NCI-H446 (cell line): ENCODE results near the gene SVEP1.
"Not testable (repeated sequence)": the region's sequence is repeated elsewhere in the genome, so short reads cannot be mapped to it uniquely, and the experiment has no call there.

ENCODE experiments used
- DNase-seq, 2 experiments: peaks; one replicate each; lab custom pipeline; 2025; lab: John Stamatoyannopoulos, UW

The SVEP1 gene

DNA sequence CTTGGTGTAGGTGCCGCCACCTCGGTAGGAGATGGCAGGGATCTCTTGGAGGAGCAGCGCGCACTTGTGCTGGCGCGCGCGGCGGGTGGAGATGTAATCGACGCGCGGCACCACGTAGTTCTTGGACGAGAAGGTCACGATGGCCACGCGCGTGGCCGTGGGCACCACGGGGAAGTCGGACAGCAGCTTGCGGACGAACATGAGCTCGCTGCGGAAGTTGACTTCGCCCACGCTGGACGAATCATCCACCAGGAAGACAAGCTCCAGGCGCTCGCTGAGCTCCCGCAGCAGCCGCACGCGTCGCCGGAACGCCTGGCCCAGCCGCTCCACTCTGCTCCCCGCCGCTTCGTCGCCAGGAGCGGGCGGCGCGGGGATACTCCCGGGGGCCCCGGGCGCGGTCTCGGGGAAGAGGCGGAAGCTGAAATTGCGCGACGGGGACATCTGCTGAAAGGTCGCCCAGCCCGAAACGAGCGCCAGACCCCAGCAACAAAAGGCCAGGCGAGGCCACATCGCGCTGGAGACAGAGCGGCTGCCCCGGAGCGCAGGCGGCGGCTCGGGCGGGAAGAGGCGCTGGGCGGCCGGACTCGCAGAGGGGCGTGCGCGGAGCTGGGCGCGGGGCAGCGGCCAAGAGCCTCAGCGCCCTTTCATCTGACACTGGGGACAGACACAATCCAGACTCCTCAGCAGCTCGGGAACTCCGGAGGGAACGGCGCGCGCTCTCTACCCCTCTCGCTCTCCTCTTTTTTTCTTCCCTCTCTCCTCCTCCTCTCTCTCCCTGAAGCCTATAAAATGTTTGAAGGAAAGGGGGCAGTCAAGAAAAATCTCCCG is at the start of gene SVEP1:
SVEP1 (minus strand) TSS at position 708 of the 828 bp plus-strand sequence; CDS start at position 510, 198 bp downstream.
- DNase-seq: no peak

GRCh38 chr9:110626101-110626829 is 46.7 kb upstream of the SVEP1 start:
- no peak for DNase-seq

DNA sequence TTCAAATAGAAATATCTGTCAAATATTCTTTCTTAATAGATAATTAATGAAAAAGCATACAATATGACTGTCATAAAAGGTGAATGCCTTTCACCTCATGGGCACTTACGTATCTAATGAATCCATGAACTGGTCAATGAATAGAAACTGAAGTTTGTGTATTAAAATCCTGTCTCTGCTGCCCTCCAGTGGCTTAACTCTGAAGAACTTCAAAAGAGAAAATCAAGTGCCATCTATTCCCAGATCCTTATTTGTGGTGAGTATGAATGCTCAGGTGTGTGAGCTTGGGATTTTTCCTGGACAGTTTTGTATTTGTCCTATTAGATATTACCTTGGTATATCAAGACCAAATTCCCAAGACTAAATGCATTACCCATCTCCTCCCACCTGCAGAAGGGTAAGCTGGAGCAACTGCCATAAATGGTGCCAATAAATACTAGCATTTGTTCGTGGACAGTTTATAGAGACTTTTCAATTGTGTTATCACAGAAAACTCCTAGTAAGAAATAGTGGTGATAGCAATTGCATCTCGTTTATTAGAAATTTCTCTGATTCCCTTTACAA is 44.0 kb upstream of the SVEP1 start:
- peak in 1 of 2 experiments; percentile 54 for DNase-seq

GRCh38 chr9:110622368-110622767 is 42.8 kb upstream of the SVEP1 start:
- DNase-seq: no peak

- peak in 1 of 2 experiments; percentile 6 for DNase-seq
These were observed 41.2 kb upstream of the SVEP1 start for GRCh38 chr9:110620726-110621125.

GRCh38 chr9:110619831-110620230 is 40.3 kb upstream of the SVEP1 start:
- DNase-seq: no peak

DNA sequence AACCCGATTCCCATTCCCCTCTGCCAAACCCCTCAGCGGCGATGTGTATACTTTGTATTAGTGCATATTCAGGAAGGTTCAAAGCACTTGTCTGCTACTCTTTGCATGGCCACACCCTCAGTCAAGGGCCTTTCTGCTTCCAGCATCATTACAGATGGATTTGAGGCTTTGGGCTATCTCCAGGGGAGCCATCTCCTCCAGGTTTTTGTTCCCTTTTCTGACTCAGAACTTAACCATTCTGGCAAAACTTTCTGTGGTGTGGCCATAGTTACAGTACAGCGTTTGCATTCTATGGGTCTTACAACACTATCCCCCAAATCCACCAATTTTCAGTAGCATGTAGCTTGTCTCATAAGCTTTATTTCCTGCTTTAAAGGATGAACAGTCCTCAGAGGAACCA is 36.0 kb upstream of the SVEP1 start:
- DNase-seq: no peak

DNA sequence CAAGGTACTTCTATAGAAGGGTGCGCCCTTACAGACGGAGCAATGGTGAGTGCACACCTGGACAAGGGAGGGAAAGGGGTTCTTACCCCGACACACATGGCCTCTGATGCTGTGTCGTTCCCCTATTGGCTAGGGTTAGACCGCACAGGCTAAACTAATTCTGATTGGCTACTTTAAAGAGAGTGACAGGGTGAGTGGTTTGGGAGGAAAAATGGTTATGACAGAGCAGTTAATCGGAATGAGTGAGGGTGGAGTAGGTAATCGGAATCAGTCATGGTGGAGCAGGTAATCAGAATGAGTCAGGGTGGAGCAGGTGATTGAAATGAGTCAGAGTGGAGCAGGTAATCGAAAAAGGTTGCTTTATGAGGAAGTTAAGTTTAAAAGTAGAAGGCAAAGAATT is 35.0 kb upstream of the SVEP1 start:
- DNase-seq: not testable (repeated sequence)

DNA sequence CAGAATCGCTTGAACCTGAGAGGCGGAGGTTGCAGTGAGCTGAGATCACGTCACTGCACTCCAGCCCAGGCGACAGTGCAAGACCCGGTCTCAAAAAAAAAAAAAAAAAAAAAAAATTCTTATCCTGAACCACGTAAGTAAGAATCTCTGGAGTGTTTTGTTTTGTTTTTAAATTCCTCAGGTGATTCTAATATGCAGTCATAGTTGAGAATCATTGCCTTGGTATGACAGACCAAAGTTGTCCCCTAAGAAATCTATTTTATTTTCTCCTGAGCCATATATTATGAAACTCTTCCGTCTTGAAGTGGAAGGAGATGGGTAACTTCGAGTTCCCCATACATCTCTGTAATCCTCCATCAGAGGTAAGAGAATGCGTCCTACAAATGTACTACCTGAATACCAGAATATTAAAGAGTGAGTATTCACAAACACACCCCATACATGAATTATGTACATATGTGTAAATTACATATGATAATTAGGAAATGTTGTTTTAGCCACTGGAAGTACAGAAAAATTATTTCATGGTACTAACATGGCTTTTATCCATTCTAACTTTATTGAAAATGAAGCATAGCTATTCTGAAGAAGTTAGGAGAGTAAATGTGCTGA is 26.7 kb upstream of the SVEP1 start:
- DNase-seq: no peak

- no peak for DNase-seq
These were observed 26.0 kb upstream of the SVEP1 start for GRCh38 chr9:110605565-110605964.

- DNase-seq: no peak
These were observed 24.6 kb upstream of the SVEP1 start for GRCh38 chr9:110604171-110604601.

GRCh38 chr9:110602281-110602680 is 22.7 kb upstream of the SVEP1 start:
- no peak for DNase-seq

DNA sequence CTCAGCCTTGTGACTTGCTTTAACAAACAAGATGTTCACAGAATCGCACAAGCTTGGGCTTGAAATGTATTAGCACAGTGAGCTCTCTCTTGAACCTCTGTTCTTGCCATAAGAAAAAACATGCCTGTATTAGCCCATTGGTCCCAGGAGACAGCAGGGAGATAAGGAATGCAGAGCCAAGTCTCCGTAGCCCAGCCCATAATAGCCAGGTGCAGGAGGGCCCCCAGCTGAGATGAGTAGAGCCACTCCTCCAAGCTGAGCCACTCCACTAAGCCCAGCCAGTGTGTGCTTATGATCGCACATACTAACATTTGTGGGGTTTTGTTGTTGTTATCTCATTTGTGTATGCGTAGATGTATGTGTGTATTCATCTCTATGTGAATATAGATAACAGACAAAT is 21.6 kb upstream of the SVEP1 start:
- DNase-seq: no peak

DNA sequence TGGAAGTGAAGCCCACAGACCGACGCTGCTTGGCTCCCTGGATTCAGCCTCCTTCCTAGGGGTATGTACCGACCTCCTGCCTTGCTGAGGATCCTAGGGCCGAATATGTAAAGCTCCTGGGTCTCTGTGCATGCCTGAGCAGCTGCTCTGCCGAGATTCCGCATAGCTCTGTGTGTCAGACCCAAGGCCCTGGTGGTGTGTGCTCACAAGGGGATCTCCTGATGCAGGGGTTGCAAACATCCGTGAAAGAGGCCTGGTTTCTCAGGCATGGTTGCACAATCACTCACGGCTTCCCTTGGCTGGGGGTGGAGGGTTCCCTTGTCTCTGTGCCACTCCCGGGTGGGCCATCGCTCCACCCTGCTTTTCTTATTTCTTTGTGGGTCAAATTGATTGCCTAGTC is 19.9 kb upstream of the SVEP1 start:
- DNase-seq: no peak

- no peak for DNase-seq
These were observed 12.7 kb upstream of the SVEP1 start for GRCh38 chr9:110592044-110592830.

- DNase-seq: no peak
These were observed 12.0 kb upstream of the SVEP1 start for GRCh38 chr9:110591526-110591925.

DNA sequence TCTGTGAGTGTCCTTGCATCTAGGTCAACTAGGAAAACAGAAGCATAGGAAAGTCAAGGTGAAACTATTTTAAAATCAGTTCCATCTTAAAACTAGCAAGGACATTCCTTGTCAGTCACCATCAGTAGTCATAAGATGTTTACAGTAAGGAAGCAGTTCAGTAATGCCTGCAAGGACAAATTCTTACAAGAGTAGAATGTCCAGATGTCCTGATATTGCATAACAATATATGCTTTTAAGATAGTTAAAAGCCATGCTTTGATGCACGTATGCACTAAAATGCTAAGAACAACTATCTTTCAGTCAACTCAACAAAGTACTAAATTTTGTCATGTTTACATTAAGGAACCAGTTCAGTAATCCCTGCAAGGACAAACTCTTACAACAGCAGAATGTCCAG is 11.3 kb upstream of the SVEP1 start:
- no peak for DNase-seq

DNA sequence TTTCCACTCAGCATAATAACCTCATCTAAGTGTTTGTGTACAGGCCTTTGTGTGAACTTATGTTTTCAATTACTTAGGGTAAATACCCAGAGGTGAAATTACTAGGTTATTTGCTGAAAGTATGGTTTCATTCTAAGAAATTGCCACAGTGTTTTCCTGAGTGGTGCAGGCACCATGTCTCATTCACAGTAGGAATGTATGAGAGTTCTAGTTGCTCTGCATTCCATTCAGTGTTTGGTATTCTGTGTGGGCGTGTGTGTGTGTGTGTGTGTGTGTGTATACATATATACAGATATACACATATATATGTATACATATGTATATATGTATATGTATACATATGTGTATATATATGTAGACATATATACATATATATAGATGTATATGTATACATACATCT is 8.8 kb upstream of the SVEP1 start:
- DNase-seq: no peak

- no peak for DNase-seq
These were observed 3.7 kb upstream of the SVEP1 start for GRCh38 chr9:110583237-110583636.

DNA sequence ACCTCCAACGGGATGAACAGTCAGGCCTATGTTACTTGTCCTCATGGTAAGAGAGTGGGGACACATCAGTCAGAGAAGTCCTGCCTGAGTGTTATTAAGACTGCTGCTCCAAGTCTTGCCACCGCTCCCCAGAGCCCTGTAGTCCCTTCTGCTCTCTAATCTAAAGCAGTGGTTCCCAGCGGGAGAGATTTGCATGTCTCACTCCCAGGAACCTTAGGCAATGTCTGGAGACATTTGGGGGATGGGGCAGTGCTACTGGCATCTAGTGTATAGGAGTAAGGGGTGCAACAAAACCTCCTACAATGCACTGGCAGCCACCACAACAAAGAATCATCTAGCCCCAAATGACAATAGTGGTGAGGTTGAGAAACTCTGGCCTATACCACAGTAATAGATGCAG is 2.6 kb upstream of the SVEP1 start:
- DNase-seq: no peak

DNA sequence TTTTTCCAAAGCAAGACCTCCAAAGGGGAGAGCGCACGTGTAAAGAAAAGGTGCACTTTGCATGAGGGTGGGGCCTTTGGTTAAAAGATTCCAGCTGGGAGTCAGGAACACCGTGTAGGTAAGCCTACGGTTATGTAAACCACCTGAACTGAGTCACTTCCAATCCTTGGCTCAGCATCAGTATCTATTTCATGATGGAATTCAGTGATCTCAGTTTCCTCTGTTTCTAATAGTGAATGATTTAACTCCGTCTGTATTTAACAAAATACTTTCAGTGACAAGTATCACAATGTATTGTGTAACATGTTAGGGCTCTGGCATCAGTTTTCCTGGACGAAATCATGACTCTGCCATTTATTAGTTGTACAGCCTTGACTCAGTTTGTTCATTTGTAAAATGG is 1.3 kb upstream of the SVEP1 start:
- DNase-seq: no peak

- DNase-seq: no peak
These were observed 300 bp upstream of the SVEP1 start for GRCh38 chr9:110579862-110580219.
